ENCODE data around the gene EXOC3. TPM values are rescaled to one million over a fixed set of nuclear protein-coding genes. Genes with fewer than 3 reads are reported as not detected.

EXOC3 gene
- polyA plus RNA-seq, 1 experiment: 27.3 TPM

GRCh38 chr5:424301-425110 lies 18.5 kb upstream of the EXOC3 start:
- ChIA-PET CTCF (no interaction called here), POLR2A (no interaction called here)
- Histone ChIP-seq H3K4me3 (ENCODE audit: low read depth, low read length) (no peak overlapping the region), H3K9me3 (ENCODE audit: control insufficient read depth, insufficient read depth, low read length) (peaks cover 19% of the 10 kb centered on the region; the same call in 1 of the 2 replicates), H3K27me3 (ENCODE audit: control insufficient read depth, insufficient read depth, low read length) (no peaks in the 10 kb centered on the region), H3K27ac (ENCODE audit: low read depth, low read length) (peak overlapping the region; percentile 31)
- no peak for DNase-seq (ENCODE audit: low read depth, low spot score)
- no peak for TF ChIP-seq CTCF (IDR thresholded peaks at IDR 0.05; ENCODE audit: low read depth, low read length)

GRCh38 chr5:425714-426113 lies 17.3 kb upstream of the EXOC3 start:
- ChIA-PET CTCF (interaction anchor here (0.6 kb wide), 1 partner anchor 109 kb away, joined by 3 read pairs; no protein-coding TSS in a partner anchor), POLR2A (no interaction called here)
- TF ChIP-seq CTCF (IDR thresholded peaks at IDR 0.05; ENCODE audit: low read depth, low read length): peak; percentile 11; the same call in 1 of the 2 replicates
- H3K9me3 ChIP-seq (ENCODE audit: control insufficient read depth, insufficient read depth, low read length): peaks cover 22% of the 10 kb centered on the region; the same call in 1 of the 2 replicates
- no peak overlapping the region for H3K27ac ChIP-seq (ENCODE audit: low read depth, low read length)
- H3K27me3 ChIP-seq (ENCODE audit: control insufficient read depth, insufficient read depth, low read length): no peaks in the 10 kb centered on the region
- DNase-seq (ENCODE audit: low read depth, low spot score): no peak
- H3K4me3 ChIP-seq (ENCODE audit: low read depth, low read length): no peak overlapping the region

GRCh38 chr5:426392-426976 lies 16.5 kb upstream of the EXOC3 start:
- no peak for TF ChIP-seq CTCF (IDR thresholded peaks at IDR 0.05; ENCODE audit: low read depth, low read length)
- H3K4me3 ChIP-seq (ENCODE audit: low read depth, low read length): no peak overlapping the region
- ChIA-PET POLR2A (no interaction called here), CTCF (interaction anchor here (0.6 kb wide), 1 partner anchor 110 kb away, joined by 3 read pairs; no protein-coding TSS in a partner anchor)
- DNase-seq (ENCODE audit: low read depth, low spot score): no peak
- H3K9me3 ChIP-seq (ENCODE audit: control insufficient read depth, insufficient read depth, low read length): peaks cover 18% of the 10 kb centered on the region; the same call in 1 of the 2 replicates
- no peak overlapping the region for H3K27ac ChIP-seq (ENCODE audit: low read depth, low read length)
- no peaks in the 10 kb centered on the region for H3K27me3 ChIP-seq (ENCODE audit: control insufficient read depth, insufficient read depth, low read length)

GRCh38 chr5:427415-428087 lies 15.4 kb upstream of the EXOC3 start:
- Histone ChIP-seq H3K27ac (ENCODE audit: low read depth, low read length) (no peak overlapping the region), H3K27me3 (ENCODE audit: control insufficient read depth, insufficient read depth, low read length) (no peaks in the 10 kb centered on the region), H3K9me3 (ENCODE audit: control insufficient read depth, insufficient read depth, low read length) (peaks cover 18% of the 10 kb centered on the region; the same call in 1 of the 2 replicates), H3K4me3 (ENCODE audit: low read depth, low read length) (no peak overlapping the region)
- no peak for DNase-seq (ENCODE audit: low read depth, low spot score)
- TF ChIP-seq CTCF (IDR thresholded peaks at IDR 0.05; ENCODE audit: low read depth, low read length): no peak
- CTCF ChIA-PET: interaction anchor here (3.0 kb wide), 1 partner anchor 111 kb away, joined by 19 read pairs; no protein-coding TSS in a partner anchor
- POLR2A ChIA-PET: interaction anchor here (0.8 kb wide), 1 partner anchor 111 kb away, joined by 3 read pairs; no protein-coding TSS in a partner anchor
